K562 (cell line): ENCODE results near the gene SAT1. TPM values are rescaled to one million over a fixed set of nuclear protein-coding genes. Genes with fewer than 3 reads are reported as not detected.
A peak's percentile ranks its signal among the peaks of the same experiment; 100 is the strongest.

Experiments used
- ATAC-seq: fragments of 200-7000 bp; cut with Tn5 transposase; 3 replicates; pipeline ENCODE4 v1.9.1; 2020; ENCODE audit warnings: moderate library complexity
- BruUV-seq: library from RNA; stranded (reverse); fragments of 400-500 nt; replicated peaks from 2 replicates; lab custom pipeline; 2021; lab: Mats Ljungman, UMichigan
- CTCF ChIA-PET: fragments of 300-600 bp; formaldehyde crosslinking; extraction: SDS; loops from one replicate; lab custom pipeline; 2021; ENCODE audit warnings: low intra/inter-chr PET ratio; lab: Yijun Ruan, JAX
- POLR2A ChIA-PET: fragments of 300-600, 350-650 bp; sonication (Branson Sonifier 250); formaldehyde crosslinking; extraction: SDS; loops from one replicate; lab custom pipeline; 2021; ENCODE audit warnings: antibody characterized with exemption, inconsistent platforms; lab: Yijun Ruan, JAX
- DNase-seq, 4 experiments: peaks; one replicate each; pipeline versions ENCODE4 v3.0.0 to v3.0.0-alpha.2; 2011 to 2018; ENCODE audit warnings: low spot score in 3 of 4, mixed read lengths in 3 of 4; ENCODE audit errors: extremely low read depth in 1 of 4
- FAIRE-seq: peaks from 2 replicates; lab custom pipeline; 2011; peaks lifted over from hg19 to GRCh38; lab: Jason Lieb, UNC
- H2AFZ ChIP-seq: 2 replicates; pipeline ENCODE4 v1.6.0; 2011; ENCODE audit warnings: low read depth, low read length, control low read depth, inconsistent platforms
- H3K27ac ChIP-seq: fragments of 200-600 bp; 3 replicates; pipeline ENCODE4 v1.8.0; 2011; ENCODE audit warnings: low read depth, mild to moderate bottlenecking, control low read depth, inconsistent platforms, low read length, moderate library complexity, mixed read lengths; ENCODE audit errors: extremely low read depth
- H3K27me3 ChIP-seq, 2 experiments: fragments of 300-600 bp in 1 of 2; 2 replicates in 1 of 2; 3 replicates in 1 of 2; pipeline versions ENCODE4 v1.6.0 to v1.8.0; 2011; ENCODE audit warnings: inconsistent platforms in 2 of 2, low read length in 2 of 2, mild to moderate bottlenecking in 1 of 2, mixed read lengths in 1 of 2, moderate library complexity in 1 of 2; ENCODE audit not compliant: control insufficient read depth in 2 of 2, insufficient read depth in 2 of 2
- H3K36me3 ChIP-seq: fragments of 300-600 bp; 3 replicates; pipeline ENCODE4 v1.8.0; 2011; ENCODE audit warnings: mild to moderate bottlenecking, low read length, inconsistent platforms; ENCODE audit not compliant: control insufficient read depth, insufficient read depth
- H3K4me1 ChIP-seq, 2 experiments: fragments of 200-600 bp in 1 of 2; replicated peaks in 1 of 2; 2 replicates in 1 of 2; 3 replicates in 1 of 2; pipeline versions ENCODE4 v1.5.1 to v1.8.0; 2011; ENCODE audit warnings: inconsistent platforms in 2 of 2, low read length in 2 of 2, mild to moderate bottlenecking in 1 of 2, mixed read lengths in 1 of 2, moderate library complexity in 1 of 2; ENCODE audit not compliant: control insufficient read depth in 2 of 2, insufficient read depth in 2 of 2
- H3K4me2 ChIP-seq: 2 replicates; pipeline ENCODE4 v1.6.1; 2011; ENCODE audit warnings: low read length, control low read depth, inconsistent platforms, mixed read lengths; ENCODE audit not compliant: insufficient read depth
- H3K4me3 ChIP-seq: fragments of 200-600 bp; sonication (generic), shearing (Covaris generic); 2 replicates; pipeline ENCODE4 v1.5.1; 2016; ENCODE audit warnings: control low read depth, inconsistent platforms
- H3K79me2 ChIP-seq: fragments of 200-600 bp; 3 replicates; pipeline ENCODE4 v1.8.0; 2011; ENCODE audit warnings: low read length, inconsistent platforms; ENCODE audit not compliant: control insufficient read depth, insufficient read depth
- H3K9ac ChIP-seq, 2 experiments: 2 replicates each; pipeline versions ENCODE4 v1.6.0 to v1.6.1; 2011; ENCODE audit warnings: low read depth in 2 of 2, low read length in 2 of 2, control low read depth in 1 of 2, inconsistent platforms in 1 of 2, mild to moderate bottlenecking in 1 of 2, mixed read lengths in 1 of 2; ENCODE audit not compliant: insufficient read depth in 1 of 2
- H3K9me1 ChIP-seq: one replicate; pipeline ENCODE4 v1.6.0; 2011; ENCODE audit warnings: inconsistent platforms, mild to moderate bottlenecking, low read length, moderate library complexity; ENCODE audit not compliant: control insufficient read depth, insufficient read depth
- H3K9me3 ChIP-seq: replicated peaks from 2 replicates; pipeline ENCODE4 v1.5.1; 2011; ENCODE audit warnings: low read depth, low read length, inconsistent platforms; ENCODE audit not compliant: control insufficient read depth, insufficient read depth
- H4K20me1 ChIP-seq: replicated peaks from 2 replicates; pipeline ENCODE4 v1.6.1; 2011; ENCODE audit warnings: low read length, inconsistent platforms, mixed read lengths; ENCODE audit not compliant: control insufficient read depth, insufficient read depth
- GTF2E2 ChIP-seq: fragments of 200-800 bp; sonication (Bioruptor generic); IDR thresholded peaks from 2 replicates; pipeline ENCODE4 v1.6.1; 2016; ENCODE audit warnings: missing genetic modification characterization, missing compliant biosample characterization
- SUPT5H ChIP-seq: fragments of 450-650 bp; IDR thresholded peaks from 2 replicates; pipeline ENCODE4 v1.6.1; 2016
- THRB ChIP-seq: fragments of 450-650 bp; formaldehyde crosslinking; conservative IDR thresholded peaks from 2 replicates; pipeline ENCODE4 v1.4.0; 2022; ENCODE audit warnings: mild to moderate bottlenecking, missing genetic modification characterization
- ZBTB26 ChIP-seq: fragments of 450-650 bp; formaldehyde crosslinking; IDR thresholded peaks from 2 replicates; pipeline ENCODE4 v1.4.0; 2022; ENCODE audit warnings: missing genetic modification characterization
- WGBS: fragments of 100-300 bp; shearing (Covaris generic); methylation state at CpG from one replicate; pipeline ENCODE4 v1.1.6; 2016; ENCODE audit warnings: low coverage, mixed read lengths; ENCODE audit not compliant: insufficient coverage; ENCODE audit errors: missing lambda C conversion rate; 5-methylcytosine and 5-hydroxymethylcytosine counted together
- in situ Hi-C: fragments of 300-500 bp; cut with MboI; formaldehyde crosslinking; loops from 4 replicates; pipeline ENCODE4 v1.15.0; 2018; ENCODE audit warnings: inconsistent platforms, mixed read lengths
- intact Hi-C: fragments of 100-400 bp; cut with micrococcal nuclease; formaldehyde crosslinking; loops from 2 replicates; pipeline ENCODE4 v1.14.2; 2022
- polyA plus RNA-seq, 8 experiments: library from polyadenylated mRNA; depleted of rRNA in 4 of 8; stranded (reverse) in 5 of 8; unstranded in 3 of 8; fragments of >200 nt; fragmentation: Nextera tagmentation in 2 of 8; fragmentation: Illumina TruSeq in 1 of 8; extraction: Ambion mirVana in 2 of 8; extraction: Trizol in 1 of 8; gene quantifications; 2 replicates each; pipeline versions ENCODE4 v1.2.1 to v1.2.3, GENCODE V29; 2011 to 2014; ENCODE audit warnings: inconsistent platforms in 1 of 8, missing spikeins in 1 of 8
- total RNA-seq, 7 experiments: library from RNA; depleted of rRNA in 6 of 7; stranded (reverse); fragments of >200 nt in 6 of 7; fragmentation: Illumina TruSeq in 2 of 7; extraction: Trizol in 2 of 7; gene quantifications; 2 replicates each; pipeline versions ENCODE4 v1.2.1 to v1.2.3, GENCODE V29; 2011 to 2021; ENCODE audit warnings: low replicate concordance in 1 of 7

The SAT1 gene
- total and polyA plus RNA-seq, 9 of the 15 experiments (the other 6 are each of a cell fraction or from before 2014, with no cell fraction given), result 47.4 to 194 (median 74.1) TPM

- ATAC-seq, result no peak
- WGBS, result 77% methylated on average over 9 of the region's 11 CpGs
- H3K27me3 ChIP-seq, result no peaks in the 10 kb centered on the region
- H3K27ac ChIP-seq, result no peak overlapping the region
- peaks cover 17% of the 10 kb centered on the region for H3K36me3 ChIP-seq
- H3K79me2 ChIP-seq, result peaks cover 20% of the 10 kb centered on the region
- POLR2A ChIA-PET, result interaction anchor here (0.6 to 2.3 kb wide), 4 partner anchors 9 to 104 kb away, joined by 3 to 12 read pairs (median 3); no protein-coding TSS in a partner anchor
- FAIRE-seq, result no peak
- H3K9me3 ChIP-seq, result no peaks in the 10 kb centered on the region
- 0 out of 2 replicates have a peak, but pooled peaks have one; percentile 30 for TF ChIP-seq ZBTB26 (CRISPR knock-in tag)
- no peak; the same call in 1 of the 2 replicates for TF ChIP-seq THRB (CRISPR knock-in tag)
- no peak for TF ChIP-seq GTF2E2 (tag)
- TF ChIP-seq SUPT5H, result peak; percentile 41; the same call in 1 of the 2 replicates
- H3K9ac ChIP-seq, result no peak overlapping the region
- H3K4me1 ChIP-seq, result peaks cover 3 to 11% of the 10 kb centered on the region in 2 experiments; a peak in 3 of 5 replicates
- H3K9me1 ChIP-seq, result no peaks in the 10 kb centered on the region
- DNase-seq, result no peak
- no peak overlapping the region for H3K4me3 ChIP-seq
- H2AFZ ChIP-seq, result no peak overlapping the region
- H4K20me1 ChIP-seq, result no peaks in the 10 kb centered on the region
- H3K4me2 ChIP-seq, result no peak overlapping the region
- intact Hi-C loops (no loop called here), in situ Hi-C loops (no loop called here)
- BruUV-seq, result no TSS peak
- CTCF ChIA-PET, result no interaction called here
These were observed 3.4 kb downstream of the SAT1 start for GRCh38 chrX:23786268-23786815.
